Brain pericyte (primary cell): Measurements from ENCODE around the gene NRBF2.

ENCODE experiments used
- DNase-seq: peaks from one replicate; pipeline ENCODE4 v3.0.0-alpha.2; 2012; ENCODE audit warnings: low read depth, low spot score

The NRBF2 gene

DNA sequence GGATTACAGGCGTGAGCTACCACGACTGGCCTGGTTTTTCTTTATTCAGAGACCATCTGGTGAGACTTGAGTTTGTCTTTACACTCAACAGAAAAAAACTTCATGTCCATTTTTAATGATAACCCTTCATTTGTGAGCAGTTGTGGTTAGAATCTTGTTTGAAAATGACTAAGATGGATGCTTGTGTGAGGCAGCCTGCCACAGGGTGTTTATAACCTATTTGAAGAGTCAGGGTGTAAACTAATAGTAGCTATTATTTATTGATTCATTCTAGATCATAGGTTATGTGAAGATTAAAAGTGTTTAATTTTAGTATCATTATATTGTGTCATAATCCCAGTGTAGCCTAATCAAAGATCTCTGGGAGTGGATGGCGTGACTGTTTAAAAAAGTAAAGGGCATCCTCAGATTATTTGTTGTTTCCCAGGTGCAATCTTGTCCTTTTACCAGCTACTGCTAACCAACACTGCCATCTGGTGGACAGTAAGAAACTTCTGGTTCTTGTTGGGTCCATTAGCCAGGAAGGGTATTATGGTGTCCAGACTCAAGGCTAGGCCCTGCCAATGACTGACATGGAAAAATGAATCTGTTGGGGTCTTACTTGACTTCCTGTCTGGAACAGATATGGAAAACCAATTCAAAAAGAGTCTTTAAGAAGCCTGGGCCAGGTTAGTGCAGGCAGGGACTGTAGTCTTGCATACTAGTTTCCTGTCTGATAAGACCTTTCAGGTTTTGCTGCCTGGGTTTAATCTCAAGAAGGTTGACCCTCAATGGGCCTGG, 24.9 kb downstream of the NRBF2 start:
- DNase-seq: peak; percentile 42

- DNase-seq: no peak
Measured at GRCh38 chr10:63161592-63161991, 28.5 kb downstream of the NRBF2 start.

GRCh38 chr10:63164166-63164623, 31.1 kb downstream of the NRBF2 start:
- DNase-seq: no peak

DNA sequence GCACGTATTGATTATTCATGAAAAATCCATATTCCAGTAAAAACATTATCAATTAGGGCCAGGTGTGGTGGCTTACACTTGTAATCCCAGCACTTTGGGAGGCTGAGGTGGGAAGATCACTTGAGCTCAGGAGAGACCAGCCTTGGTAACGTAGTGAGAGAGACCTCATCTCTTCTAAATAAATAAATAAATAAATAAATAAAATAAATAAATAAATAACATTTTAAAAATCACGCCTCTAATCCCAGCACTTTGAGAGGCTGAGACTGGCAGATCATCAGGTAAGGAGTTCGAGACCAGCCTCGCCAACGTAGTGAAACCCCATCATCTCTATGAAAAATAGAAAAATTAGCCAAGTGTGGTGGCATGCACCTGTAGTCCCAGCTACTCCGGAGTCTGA, 32.1 kb downstream of the NRBF2 start:
- DNase-seq: no peak

DNA sequence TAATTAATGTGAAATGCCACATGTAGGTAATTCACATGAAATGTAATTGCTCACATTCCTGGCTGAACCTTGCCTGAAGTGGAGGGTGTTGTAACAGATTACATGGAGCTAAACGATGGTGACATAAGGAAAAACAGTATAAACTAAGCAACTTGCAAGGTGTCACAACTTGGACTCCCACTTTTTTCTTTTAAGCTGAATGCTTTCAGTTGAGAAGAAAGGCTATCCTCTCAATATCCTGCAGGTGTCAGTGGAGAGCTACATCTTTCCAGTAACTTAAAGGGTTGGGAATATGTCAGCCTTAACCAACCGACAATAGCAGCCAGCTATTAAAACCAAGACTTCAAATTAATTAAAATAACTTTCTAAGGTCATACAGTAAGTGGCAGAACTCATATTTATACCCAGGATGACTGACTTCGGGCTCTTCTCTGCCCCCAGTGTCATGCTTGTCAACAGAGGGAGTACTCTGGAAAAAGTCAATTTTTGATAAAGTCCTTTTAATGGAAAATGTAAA, 33.7 kb downstream of the NRBF2 start:
- DNase-seq: peak; percentile 39

- no peak for DNase-seq
Measured at GRCh38 chr10:63168821-63169462, 35.8 kb downstream of the NRBF2 start.

DNA sequence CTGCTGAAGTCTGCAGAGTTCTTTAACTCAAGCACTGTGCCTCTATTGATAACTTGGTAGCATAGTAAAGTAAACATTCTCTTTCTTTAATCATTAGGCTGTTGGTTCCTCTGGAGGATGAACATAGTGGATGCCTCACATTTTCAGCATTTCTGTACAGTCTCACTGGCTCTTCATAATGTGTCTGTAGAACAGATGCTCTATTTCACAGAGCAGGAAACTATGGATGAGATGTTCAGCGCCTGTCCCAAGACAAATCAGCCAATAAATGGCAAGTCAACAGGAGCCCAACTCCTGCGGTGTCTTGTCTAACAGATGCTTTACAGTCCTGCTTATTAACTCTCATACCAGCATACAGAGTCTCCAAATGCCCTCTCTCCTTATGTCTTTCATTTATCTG, 36.5 kb downstream of the NRBF2 start:
- no peak for DNase-seq

DNA sequence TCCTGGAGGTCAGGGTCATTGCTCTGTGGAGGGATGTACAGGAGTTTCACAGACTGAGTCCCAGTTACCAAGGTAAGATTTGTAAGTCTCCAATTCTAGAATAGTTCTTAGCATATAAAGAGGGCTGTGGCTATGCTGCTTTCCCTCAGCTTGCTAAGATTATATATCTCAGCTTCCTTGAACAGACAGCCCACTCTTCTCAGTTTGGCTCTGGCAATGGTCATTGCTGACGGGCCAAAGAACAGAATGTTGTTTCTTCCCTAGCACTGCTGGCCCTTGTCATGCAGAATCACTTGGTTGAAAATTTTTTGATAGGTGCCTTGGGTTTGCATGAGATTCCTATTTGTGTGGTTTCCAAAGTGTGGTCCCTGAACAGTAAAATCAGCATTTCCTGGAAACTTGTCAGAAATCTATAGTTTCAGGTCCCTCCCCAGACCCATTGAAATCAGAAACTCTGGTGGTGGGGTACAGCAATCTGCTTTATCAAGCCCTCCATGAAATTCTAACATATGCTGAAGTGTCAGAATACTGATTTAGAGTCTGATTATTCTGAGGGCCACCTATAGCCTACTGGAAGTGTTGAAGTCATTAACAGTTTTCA, 38.2 kb downstream of the NRBF2 start:
- DNase-seq: no peak

- DNase-seq: no peak
Measured at GRCh38 chr10:63171926-63172325, 38.8 kb downstream of the NRBF2 start.

GRCh38 chr10:63173468-63174232, 40.5 kb downstream of the NRBF2 start:
- no peak for DNase-seq

DNA sequence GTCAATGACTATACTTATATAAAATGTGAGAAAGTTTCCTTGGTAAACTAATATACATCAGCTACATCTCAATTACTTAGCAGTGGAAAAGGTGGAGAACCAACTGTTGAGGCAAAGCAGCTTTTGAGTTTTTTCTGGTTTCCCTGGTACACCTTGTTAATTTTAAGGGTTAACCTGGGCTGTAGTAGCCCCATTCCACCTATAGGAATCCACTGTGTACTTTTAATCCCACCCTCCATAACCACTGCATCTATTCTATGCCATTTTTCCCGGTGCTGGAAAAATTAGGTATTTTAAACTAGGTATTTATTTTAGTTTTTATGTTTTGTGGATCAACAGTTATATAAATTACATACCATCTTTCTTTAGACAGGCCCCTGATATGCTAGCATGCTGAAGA, 42.4 kb downstream of the NRBF2 start:
- no peak for DNase-seq

- DNase-seq: no peak
Measured at GRCh38 chr10:63192826-63193225, 59.7 kb downstream of the NRBF2 start.

- DNase-seq: peak; percentile 60
Measured at GRCh38 chr10:63197344-63198092, 64.4 kb downstream of the NRBF2 start.

GRCh38 chr10:63199716-63200115, 66.6 kb downstream of the NRBF2 start:
- DNase-seq: no peak

GRCh38 chr10:63200431-63200830, 67.3 kb downstream of the NRBF2 start:
- DNase-seq: no peak

DNA sequence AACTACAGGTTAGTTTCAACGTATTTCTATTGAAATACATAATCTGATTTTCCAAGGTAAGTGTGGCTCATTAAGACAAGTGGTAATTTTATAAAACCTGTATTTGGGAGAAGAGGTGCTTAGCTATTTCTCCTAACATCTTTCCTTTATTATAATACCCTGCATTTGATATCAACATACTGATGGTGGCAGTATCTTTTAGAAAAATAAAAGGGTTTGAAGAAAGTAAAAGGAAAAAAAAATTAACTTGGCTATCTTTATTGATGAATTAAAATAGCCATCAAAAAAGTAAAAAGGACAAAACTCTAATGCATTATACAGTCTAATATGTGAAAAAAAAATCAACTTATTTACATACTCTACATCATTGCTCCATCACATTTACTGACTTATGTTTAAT, 68.0 kb downstream of the NRBF2 start:
- DNase-seq: no peak
